ENCODE measurements around the gene RAB40C.

The RAB40C gene

GRCh38 chr16:560204-560700 is 29.6 kb upstream of the RAB40C start, which contains the start of gene PRR35:
PRR35 (plus strand) TSS chr16:560394; CDS start chr16:563295, 2,901 bp downstream.
- no peak for DNase-seq (ENCODE audit: low spot score)
- TF ChIP-seq, protein P1, sequence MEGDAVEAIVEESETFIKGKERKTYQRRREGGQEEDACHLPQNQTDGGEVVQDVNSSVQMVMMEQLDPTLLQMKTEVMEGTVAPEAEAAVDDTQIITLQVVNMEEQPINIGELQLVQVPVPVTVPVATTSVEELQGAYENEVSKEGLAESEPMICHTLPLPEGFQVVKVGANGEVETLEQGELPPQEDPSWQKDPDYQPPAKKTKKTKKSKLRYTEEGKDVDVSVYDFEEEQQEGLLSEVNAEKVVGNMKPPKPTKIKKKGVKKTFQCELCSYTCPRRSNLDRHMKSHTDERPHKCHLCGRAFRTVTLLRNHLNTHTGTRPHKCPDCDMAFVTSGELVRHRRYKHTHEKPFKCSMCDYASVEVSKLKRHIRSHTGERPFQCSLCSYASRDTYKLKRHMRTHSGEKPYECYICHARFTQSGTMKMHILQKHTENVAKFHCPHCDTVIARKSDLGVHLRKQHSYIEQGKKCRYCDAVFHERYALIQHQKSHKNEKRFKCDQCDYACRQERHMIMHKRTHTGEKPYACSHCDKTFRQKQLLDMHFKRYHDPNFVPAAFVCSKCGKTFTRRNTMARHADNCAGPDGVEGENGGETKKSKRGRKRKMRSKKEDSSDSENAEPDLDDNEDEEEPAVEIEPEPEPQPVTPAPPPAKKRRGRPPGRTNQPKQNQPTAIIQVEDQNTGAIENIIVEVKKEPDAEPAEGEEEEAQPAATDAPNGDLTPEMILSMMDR (IDR thresholded peaks at IDR 0.05; ENCODE audit: extremely low read depth, missing control alignments), result no peak

DNA sequence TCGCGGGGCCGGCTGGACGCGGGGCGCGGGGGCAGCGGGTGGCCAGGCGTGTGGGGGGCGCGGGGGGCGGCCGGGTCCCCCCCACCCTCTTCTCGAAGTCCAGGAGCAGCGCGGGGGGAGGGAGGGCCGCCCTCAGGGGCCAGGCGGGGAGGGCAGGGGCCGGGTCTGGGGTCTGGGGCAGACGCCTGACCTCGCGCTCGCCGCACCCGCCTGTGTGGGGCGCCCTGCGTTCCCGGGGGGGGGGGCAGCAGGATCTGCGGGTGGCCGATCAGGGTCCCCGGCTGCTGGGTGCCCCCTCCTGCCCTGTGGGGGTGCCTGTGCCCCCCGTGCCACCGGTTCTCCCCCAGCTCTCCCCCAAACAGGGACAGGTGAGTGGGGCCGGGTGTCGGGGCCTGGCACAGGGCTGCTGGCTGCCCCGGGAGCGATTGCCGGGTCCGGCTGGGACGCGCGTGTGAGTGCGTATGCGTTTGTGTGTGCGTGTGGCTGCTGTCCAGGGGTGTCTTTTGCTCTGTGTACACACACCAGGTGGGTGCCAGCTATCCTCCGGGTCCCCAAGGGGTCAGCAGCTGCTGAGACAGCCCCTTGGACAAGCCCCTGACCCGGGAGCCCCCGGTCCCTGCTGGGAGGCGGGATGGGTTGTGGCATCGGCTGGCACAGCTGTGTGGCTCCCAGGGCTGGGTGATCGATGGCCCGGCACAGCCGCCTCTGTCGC is 29.0 kb upstream of the RAB40C start:
- TF ChIP-seq, protein P1 (IDR thresholded peaks at IDR 0.05; ENCODE audit: extremely low read depth, missing control alignments), result no peak
- no peak for DNase-seq (ENCODE audit: low spot score)

- TF ChIP-seq, protein P1 (IDR thresholded peaks at IDR 0.05; ENCODE audit: extremely low read depth, missing control alignments), result no peak
- DNase-seq (ENCODE audit: low spot score), result no peak
Observed at GRCh38 chr16:561413-561794, 28.5 kb upstream of the RAB40C start.

DNA sequence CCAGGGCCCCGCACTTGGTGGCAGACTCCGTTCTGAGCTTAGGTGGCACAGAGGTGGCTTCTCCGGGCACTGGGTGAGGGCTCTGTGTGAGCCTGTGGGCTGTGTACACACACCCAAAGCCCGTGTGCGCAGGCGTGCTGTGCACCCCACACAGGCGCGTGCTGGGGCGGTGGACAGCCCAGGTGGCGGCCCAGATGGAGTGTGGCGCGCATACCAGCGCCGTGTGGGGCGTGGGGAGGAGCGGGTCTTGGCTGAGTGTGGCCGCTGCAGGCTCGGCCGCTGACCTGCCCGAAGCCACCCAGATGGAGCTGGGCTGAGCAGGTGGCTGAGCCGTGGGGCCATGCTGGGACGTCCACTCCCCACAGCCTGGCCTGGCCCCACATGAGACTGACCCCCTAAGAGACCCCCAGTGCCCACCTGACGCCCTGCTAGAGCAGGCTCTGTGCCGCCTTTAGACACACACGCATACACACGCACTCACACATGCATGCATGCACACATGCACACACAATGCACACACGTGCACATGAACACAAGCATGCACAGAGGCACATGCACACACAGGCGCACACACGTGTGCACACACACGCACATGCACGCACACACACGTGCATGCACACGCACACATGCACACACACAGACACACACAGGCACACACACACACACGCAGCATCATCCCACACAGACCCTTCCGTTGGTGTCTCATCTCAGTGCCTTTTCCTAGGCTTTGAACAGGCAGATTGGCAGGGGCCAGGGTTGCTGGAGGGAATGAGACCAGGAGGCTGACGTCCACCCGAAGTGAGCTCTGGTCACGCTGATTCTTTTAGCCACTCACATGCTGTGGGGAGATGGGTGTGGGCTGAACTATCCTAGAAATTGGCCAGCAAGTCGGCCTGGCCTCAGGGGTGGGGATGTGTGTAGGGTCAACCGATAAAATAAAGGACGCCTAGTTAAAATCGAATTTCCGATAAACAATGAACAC is 27.6 kb upstream of the RAB40C start:
- TF ChIP-seq, protein P1 (IDR thresholded peaks at IDR 0.05; ENCODE audit: extremely low read depth, missing control alignments), result no peak
- no peak for DNase-seq (ENCODE audit: low spot score)

DNA sequence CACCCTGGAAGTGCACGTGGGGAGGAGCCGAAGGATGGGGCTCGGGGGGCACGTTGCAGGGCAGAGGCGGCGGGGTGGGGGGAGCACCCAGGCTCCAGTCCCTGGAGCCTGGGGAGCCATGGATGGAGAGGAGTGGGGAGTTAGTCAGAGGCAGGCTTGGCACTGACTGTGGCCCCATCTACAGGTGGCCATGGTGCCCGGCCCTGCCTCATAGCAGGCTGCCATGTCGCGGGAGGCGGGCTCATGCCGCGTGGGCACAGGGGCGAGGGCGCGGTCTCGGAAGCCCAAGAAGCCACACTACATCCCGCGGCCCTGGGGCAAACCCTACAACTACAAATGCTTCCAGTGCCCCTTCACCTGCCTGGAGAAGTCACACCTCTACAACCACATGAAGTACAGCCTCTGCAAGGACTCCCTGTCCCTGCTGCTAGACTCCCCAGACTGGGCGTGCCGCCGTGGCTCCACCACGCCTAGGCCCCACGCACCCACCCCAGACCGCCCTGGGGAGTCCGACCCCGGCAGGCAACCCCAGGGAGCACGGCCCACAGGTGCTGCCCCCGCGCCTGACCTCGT is 26.7 kb upstream of the RAB40C start:
- no peak for DNase-seq (ENCODE audit: low spot score)
- TF ChIP-seq, protein P1 (IDR thresholded peaks at IDR 0.05; ENCODE audit: extremely low read depth, missing control alignments), result no peak

- DNase-seq (ENCODE audit: low spot score), result no peak
- TF ChIP-seq, protein P1 (IDR thresholded peaks at IDR 0.05; ENCODE audit: extremely low read depth, missing control alignments), result no peak
Observed at GRCh38 chr16:564690-565418, 25.0 kb upstream of the RAB40C start.
